ENCODE results near the gene YRDC.

DNA sequence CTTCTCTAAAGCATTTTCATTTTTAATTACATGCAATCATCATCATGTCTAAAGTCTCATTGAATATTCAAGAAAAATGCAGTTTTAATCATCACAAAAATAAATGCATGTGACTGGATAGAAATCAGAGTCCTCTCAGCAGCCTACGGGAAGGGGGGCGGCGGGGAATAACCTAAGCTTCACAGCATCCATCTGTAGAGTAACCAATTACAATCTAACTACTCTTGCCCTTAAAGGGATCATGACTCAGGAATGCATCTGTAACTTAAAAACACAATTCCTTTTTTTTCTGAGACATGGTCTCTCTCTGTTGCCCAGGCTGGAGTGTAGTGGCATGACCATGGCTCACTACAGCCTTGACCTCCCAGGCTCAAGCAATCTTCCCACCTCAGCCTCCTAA, 28.8 kb upstream of the YRDC start:
- TF ChIP-seq CTCF (IDR thresholded peaks at IDR 0.05 in 4 of 5, conservative IDR thresholded peaks at IDR 0.05 in 1 of 5) (no peak), POLR2A (IDR thresholded peaks at IDR 0.05) (no peak)

Data from gastrocnemius medialis (tissue), 4 donors.